HG03039 (cell line): ENCODE data around the gene DCUN1D3.
"Not testable (repeated sequence)": the region's sequence is repeated elsewhere in the genome, so short reads cannot be mapped to it uniquely, and the experiment has no call there.

Source experiments
- ATAC-seq: cut with Tn5 transposase; IDR thresholded peaks from one replicate; pipeline ENCODE4 v1.9.1; 2021; ENCODE audit warnings: mild to moderate bottlenecking, moderate library complexity; ENCODE audit not compliant: unreplicated experiment

Gene DCUN1D3

GRCh38 chr16:20838240-20838639 lies 61.9 kb downstream of the DCUN1D3 start:
- no peak for ATAC-seq

GRCh38 chr16:20833086-20833485 lies 67.1 kb downstream of the DCUN1D3 start:
- no peak for ATAC-seq

GRCh38 chr16:20830372-20830771 lies 69.8 kb downstream of the DCUN1D3 start:
- ATAC-seq = no peak

GRCh38 chr16:20829536-20829935 lies 70.6 kb downstream of the DCUN1D3 start:
- no peak for ATAC-seq

GRCh38 chr16:20826039-20826566 lies 74.1 kb downstream of the DCUN1D3 start:
- no peak for ATAC-seq

- ATAC-seq = no peak
These were observed 77.4 kb downstream of the DCUN1D3 start for GRCh38 chr16:20822521-20823325.

- ATAC-seq = no peak
These were observed 78.5 kb downstream of the DCUN1D3 start for GRCh38 chr16:20821682-20822081.

- no peak for ATAC-seq
These were observed 81.1 kb downstream of the DCUN1D3 start for GRCh38 chr16:20818929-20819585.

GRCh38 chr16:20814784-20815183 lies 85.4 kb downstream of the DCUN1D3 start:
- ATAC-seq = no peak

- no peak for ATAC-seq
These were observed 87.6 kb downstream of the DCUN1D3 start for GRCh38 chr16:20812510-20812909.

GRCh38 chr16:20811889-20812439 lies 88.2 kb downstream of the DCUN1D3 start:
- no peak for ATAC-seq

GRCh38 chr16:20807862-20808261 lies 92.3 kb downstream of the DCUN1D3 start:
- no peak for ATAC-seq

GRCh38 chr16:20806168-20807050 lies 93.7 kb downstream of the DCUN1D3 start, which contains the start of the genes ERI2 and REXO5:
ERI2 (minus strand) TSS chr16:20806472; CDS start chr16:20806430, 42 bp downstream.
REXO5 (plus strand) TSS chr16:20806527; CDS start chr16:20806954, 427 bp downstream.
- peak; percentile 71 for ATAC-seq

- not testable (repeated sequence) for ATAC-seq
These were observed 94.4 kb downstream of the DCUN1D3 start for GRCh38 chr16:20805684-20806167.
